HG02571 (cell line): ENCODE results near the gene FCGR3B.
"Not testable (repeated sequence)": the region's sequence is repeated elsewhere in the genome, so short reads cannot be mapped to it uniquely, and the experiment has no call there.

Experiments
- ATAC-seq: cut with Tn5 transposase; IDR thresholded peaks from one replicate; pipeline ENCODE4 v1.9.1; 2021; ENCODE audit warnings: mild to moderate bottlenecking, moderate library complexity; ENCODE audit not compliant: unreplicated experiment

The FCGR3B gene

DNA sequence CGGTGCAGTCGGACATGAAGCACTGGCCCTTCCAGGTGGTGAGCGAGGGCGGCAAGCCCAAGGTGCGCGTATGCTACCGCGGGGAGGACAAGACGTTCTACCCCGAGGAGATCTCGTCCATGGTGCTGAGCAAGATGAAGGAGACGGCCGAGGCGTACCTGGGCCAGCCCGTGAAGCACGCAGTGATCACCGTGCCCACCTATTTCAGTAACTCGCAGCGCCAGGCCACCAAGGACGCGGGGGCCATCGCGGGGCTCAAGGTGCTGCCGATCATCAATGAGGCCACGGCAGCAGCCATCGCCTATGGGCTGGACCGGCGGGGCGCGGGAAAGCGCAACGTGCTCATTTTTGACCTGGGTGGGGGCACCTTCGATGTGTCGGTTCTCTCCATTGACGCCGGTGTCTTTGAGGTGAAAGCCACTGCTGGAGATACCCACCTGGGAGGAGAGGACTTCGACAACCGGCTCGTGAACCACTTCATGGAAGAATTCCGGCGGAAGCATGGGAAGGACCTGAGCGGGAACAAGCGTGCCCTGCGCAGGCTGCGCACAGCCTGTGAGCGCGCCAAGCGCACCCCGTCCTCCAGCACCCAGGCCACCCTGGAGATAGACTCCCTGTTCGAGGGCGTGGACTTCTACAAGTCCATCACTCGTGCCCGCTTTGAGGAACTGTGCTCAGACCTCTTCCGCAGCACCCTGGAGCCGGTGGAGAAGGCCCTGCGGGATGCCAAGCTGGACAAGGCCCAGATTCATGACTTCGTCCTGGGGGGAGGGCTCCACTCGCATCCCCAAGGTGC is 24.2 kb downstream of the FCGR3B start:
- not testable (repeated sequence) for ATAC-seq

DNA sequence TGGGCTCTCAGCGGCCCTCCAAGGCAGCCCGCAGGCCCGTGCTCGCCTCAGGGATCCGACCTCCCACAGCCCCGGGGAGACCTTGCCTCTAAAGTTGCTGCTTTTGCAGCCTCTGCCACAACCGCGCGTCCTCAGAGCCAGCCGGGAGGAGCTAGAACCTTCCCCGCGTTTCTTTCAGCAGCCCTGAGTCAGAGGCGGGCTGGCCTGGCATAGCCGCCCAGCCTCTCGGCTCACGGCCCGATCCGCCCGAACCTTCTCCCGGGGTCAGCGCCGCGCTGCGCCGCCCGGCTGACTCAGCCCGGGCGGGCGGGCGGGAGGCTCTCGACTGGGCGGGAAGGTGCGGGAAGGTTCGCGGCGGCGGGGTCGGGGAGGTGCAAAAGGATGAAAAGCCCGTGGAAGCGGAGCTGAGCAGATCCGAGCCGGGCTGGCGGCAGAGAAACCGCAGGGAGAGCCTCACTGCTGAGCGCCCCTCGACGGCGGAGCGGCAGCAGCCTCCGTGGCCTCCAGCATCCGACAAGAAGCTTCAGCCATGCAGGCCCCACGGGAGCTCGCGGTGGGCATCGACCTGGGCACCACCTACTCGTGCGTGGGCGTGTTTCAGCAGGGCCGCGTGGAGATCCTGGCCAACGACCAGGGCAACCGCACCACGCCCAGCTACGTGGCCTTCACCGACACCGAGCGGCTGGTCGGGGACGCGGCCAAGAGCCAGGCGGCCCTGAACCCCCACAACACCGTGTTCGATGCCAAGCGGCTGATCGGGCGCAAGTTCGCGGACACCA is 25.0 kb downstream of the FCGR3B start:
- not testable (repeated sequence) for ATAC-seq

- not testable (repeated sequence) for ATAC-seq
Measured at GRCh38 chr1:161605024-161605423, 26.0 kb downstream of the FCGR3B start.

DNA sequence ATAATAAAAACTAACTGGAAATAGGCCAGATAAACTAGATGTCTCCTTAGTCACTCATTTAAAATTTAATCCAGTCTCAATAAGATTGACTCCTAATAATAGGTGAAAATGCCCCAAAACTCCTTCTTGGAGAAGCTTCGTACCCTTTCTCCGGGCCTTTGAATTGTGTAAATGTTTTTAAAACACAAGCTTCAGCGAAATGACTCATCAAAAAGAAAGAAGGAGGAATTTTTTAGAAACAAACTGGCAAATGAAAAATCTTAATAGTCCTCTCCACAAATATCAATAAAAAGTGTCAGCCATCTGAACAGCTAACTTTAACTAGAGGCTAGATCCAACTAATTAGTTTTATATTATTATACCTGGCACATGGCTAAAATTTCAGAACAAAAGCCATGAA is 33.9 kb downstream of the FCGR3B start:
- ATAC-seq, result not testable (repeated sequence)

- ATAC-seq, result not testable (repeated sequence)
Measured at GRCh38 chr1:161595583-161595982, 35.4 kb downstream of the FCGR3B start.

DNA sequence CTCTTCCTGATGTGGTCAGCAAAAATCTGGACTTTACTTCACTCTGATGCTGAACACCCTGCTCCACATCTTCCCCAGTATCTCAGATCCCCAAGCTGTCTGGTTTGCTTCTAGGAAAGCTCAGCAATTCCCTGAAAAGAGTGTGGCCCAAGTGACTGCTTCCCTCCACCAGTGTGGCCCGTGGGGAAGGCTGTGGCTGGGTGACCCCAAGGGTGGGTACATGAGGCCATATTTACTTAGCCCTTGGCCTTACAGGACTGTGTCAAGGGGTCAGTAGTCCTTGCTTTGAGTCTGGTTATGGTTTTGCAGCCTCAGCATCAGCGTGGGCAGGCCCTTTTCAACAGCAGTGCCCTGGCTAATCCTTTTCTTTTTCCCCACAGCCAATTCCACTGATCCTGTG is 35.8 kb downstream of the FCGR3B start:
- not testable (repeated sequence) for ATAC-seq

GRCh38 chr1:161594269-161594984 is 36.5 kb downstream of the FCGR3B start:
- ATAC-seq, result not testable (repeated sequence)

- ATAC-seq, result not testable (repeated sequence)
Measured at GRCh38 chr1:161593092-161593755, 37.8 kb downstream of the FCGR3B start.

DNA sequence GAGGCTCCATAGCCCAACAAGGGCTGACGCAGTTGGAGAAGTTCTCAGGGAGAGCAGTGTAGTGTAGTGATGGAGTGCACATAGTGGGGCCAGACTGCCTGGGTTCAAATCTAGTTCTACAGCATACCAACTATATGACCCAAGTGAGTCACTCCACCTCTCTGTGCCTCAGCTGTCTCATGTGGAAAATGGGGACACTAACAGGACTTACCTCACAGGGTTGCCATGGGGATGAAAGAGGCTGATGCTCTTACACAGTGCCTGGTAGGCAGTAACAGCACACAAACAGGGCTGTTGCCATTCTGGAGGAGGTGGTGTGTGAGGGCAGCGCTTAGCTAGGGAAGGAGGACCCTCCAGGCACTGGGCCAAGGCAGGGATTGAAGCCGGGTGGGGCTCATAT is 38.4 kb downstream of the FCGR3B start:
- ATAC-seq, result not testable (repeated sequence)

DNA sequence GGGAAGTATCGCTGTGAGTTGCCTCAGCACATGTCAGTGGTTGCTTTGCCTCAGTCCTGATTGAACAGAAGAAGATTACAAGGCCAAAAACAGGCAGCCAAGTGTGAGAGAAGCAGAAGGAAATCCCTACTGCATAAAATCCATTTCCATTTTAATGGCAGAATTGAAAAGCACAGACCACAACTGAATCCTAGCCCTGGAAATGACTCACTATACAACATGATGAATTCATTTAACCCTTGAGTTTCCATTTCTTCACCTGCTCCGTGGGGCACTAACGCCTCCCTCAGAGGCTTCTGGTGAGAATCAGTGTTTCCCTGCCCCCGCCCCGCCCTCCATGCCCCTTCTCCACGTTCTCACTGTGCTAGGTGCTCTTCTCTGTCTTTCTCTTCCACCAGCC is 41.1 kb downstream of the FCGR3B start:
- not testable (repeated sequence) for ATAC-seq

DNA sequence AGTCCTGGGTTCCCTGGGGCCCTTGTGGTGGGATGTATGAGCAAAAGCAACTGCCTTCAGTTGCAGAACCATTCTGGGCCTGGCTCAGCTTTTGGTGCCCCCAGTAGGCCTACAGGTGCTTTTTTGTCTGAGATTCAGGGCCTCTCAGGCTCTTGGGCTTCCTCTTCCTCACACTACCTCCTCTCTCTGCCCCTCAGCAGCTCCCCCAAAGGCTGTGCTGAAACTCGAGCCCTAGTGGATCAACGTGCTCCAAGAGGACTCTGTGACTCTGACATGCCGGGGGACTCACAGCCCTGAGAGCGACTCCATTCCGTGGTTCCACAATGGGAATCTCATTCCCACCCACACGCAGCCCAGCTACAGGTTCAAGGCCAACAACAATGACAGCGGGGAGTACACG is 41.6 kb downstream of the FCGR3B start:
- not testable (repeated sequence) for ATAC-seq

- ATAC-seq, result not testable (repeated sequence)
Measured at GRCh38 chr1:161588596-161588995, 42.4 kb downstream of the FCGR3B start.

DNA sequence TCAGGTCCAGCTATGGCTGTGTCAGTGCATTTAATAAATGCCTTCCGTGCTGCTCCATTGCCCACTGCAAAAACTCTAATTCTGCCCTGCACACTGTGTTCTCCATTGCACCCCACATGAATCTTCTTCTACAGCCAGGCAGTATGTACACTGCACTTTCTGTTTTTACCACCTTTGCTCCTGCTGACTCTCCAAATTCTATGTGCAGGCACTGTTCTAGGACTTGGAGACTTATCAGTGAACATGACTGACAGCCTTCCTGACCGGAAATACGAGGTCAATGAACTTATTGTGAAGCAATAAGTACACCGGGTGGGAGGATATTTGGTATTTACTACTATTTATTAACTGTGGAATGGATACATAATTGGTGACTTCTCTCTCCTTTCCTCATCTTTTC is 48.1 kb downstream of the FCGR3B start:
- not testable (repeated sequence) for ATAC-seq

DNA sequence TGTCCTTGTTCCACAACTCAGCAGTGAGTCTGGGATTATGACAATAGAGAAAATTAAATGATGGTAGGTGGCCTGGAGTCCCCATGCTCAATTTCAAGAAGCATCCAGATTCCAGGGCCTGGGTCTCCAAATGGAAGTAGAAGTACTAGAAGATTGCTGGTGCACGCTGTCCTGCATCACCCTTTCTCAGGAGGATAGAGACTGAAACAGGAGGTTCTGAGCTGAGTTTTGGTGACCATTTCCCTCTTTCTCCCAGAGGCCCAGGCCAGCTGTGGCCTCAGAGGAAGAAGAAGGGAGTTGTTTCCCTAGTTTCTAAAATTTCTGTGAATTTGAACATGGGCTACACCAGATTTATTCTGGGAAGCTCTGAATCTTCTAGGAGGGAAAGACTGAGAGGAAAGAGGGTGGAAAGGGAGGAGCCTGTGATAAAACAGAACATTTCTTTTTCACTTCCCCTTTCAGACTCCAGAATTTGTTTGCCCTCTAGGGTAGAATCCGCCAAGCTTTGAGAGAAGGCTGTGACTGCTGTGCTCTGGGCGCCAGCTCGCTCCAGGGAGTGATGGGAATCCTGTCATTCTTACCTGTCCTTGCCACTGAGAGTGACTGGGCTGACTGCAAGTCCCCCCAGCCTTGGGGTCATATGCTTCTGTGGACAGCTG is 50.0 kb downstream of the FCGR3B start:
- peak; percentile 71 for ATAC-seq

DNA sequence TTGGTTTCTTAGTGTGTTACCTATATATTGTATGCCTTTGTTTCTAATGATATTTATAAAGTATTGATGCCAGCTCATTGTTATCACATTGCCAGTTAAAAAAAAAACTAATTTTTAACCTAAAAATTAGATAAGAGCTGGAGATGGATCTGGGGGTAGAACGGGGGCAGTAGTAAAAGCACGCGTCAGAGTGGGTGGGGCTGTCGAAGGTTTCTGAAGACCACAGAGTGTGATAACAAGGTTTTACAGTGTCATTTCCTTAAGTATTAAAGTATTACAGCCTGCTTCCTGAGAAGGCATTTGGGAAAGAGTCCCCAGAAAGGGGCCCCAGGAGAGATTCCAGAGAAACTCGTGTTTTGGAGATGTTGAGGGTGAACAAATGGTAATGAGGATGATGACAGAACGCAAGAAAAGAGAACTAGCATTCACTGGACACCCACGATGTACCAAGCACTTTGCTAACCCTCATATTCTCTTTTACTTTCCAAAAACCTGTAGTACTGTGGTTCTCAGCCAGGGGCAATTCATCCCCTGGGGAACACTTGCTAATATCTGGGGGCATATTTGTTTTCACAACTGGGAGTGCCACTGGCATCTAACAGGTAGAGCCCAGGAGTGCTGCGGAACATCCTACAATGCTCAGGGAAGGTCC is 51.0 kb downstream of the FCGR3B start:
- ATAC-seq, result not testable (repeated sequence)

- ATAC-seq, result not testable (repeated sequence)
Measured at GRCh38 chr1:161576676-161577075, 54.3 kb downstream of the FCGR3B start.
